GM18520 (cell line): ENCODE data around the gene DNASE1.

Experiments
- ATAC-seq: cut with Tn5 transposase; IDR thresholded peaks from one replicate; pipeline ENCODE4 v1.9.1; 2021; ENCODE audit not compliant: unreplicated experiment

The DNASE1 gene

DNA sequence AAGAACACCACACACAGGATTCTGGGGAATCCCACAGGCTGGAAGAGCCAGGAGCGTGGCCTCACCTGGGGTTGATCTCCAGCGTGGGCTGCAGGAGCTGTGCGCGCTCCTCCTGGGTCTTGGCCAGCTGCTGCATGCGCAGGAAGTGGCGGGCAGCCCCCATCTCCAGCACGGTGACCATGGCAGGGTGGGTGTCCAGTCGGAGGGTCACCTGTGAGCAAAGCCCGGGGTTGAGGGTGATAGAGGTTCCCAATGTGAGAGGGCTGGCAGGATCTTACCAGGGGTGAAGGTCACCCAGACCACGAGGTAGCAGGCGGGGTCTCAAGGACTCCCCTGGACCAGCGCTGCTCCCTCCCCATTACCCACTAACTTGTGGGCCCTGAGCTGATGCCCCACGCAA is 7.4 kb downstream of the DNASE1 start:
- ATAC-seq, result no peak

DNA sequence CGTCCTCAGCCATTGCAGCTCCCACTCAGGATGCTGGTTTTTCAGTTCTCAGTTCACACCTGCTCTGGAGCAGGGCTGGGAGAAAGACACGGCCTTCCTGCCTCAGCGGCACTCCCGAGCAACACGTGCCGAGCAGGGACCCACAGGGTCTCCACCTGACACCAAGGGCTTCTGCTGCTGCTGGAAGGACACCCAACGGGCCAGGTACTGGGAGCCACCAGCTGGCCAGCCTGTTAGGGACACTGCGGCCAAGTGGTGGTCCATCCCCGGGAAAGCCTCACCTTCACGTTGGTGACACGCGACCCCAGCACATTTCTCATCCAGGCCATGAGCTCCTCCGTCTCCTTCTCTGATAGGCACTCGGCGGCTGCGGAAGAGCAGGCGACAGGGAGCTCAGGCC is 8.1 kb downstream of the DNASE1 start:
- ATAC-seq, result no peak

DNA sequence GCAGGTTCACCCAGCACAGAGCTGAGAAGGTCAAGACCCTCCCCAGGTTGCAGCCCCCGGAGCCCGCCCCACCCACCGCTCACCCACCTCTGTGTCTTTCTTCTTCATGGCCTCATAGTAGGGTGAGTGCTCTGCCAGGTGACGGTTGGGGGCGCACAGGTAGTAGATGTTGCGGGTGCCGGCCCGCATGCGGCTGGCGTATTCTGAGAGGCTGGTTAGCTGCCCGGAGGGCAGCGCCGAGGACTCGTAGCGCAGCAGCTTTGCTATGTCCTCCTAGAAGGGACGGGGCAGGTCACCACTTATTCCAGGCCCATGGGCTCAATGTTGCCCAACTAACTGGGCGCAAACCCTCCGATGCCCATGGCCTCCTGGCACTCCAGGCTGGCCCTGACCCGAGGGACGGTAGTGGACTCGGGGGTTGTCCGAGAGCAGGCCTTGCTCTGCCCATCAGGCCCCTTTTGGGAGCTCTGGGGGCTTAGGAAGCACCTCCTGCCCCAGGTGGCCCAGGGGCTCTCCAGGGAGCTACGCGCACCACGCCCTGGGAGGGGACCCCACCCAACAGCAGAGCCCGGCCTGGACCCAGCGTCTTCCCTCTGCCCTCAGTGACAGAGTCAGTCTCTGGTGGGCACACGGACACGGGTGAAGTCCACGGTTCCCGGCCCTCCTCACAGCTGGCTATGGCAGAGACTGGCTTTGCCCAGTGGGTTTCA is 9.9 kb downstream of the DNASE1 start:
- ATAC-seq, result no peak

DNA sequence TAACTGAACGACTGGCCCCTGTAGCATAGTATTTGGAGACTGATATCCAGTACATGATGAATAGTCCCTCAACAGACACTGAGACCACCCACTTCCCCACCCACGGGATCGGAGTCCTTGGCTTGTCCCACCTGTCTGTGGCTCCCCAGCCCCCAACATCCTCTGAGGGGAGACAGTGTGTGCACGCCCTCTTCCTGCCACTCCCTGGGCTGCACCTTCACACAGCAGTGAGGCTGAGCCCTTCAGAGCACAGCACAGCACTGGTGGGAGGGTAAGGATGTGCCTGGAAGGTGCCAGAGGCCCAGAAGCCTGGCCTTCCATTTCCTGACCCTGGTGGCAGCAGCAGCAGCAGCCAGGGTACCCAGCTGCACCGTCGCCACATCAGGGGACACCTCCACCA is 11.0 kb downstream of the DNASE1 start:
- ATAC-seq, result no peak

DNA sequence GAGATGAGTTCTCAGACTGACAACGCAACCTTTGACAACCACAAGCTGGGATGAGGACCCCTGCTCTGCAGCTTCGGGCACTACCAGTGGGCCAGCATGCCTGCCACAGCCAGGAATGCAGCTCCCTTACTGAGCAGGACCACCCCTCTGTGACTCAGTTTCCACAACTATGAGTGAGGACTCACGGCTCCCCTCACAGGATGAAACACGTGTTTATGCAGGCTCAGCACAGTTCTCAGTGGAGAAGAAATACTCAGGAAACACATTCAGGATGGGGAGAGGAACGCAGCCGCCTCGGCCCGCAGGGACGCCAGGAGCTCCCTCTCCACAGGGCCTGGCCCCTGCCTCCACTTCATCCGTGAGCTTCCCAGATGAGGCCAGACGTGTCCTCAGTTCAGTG is 14.1 kb downstream of the DNASE1 start:
- no peak for ATAC-seq

DNA sequence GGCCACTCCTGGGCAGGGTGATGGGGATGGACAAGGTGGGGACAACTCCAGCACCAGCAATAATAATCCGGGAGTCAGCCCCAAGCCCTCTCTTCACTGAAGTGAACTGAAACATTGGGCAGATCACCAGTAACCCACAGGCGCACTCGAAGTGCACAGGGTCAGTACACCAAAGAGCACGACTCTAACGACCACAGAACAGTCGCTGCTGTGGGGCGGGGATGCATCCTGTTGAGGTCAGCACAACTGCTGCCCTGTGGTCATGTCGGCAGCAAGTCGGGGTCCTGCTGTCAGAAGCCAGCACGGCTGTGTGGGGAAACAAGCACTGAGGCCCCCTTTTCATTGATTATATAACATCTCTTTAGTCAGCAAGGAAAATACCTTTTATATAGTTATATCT is 14.6 kb downstream of the DNASE1 start:
- ATAC-seq, result no peak

GRCh38 chr16:3670711-3671110 is 16.2 kb downstream of the DNASE1 start:
- ATAC-seq, result no peak

GRCh38 chr16:3671424-3671823 is 16.9 kb downstream of the DNASE1 start:
- ATAC-seq, result no peak

GRCh38 chr16:3672571-3673041 is 18.1 kb downstream of the DNASE1 start:
- ATAC-seq, result no peak

GRCh38 chr16:3673201-3673600 is 18.7 kb downstream of the DNASE1 start:
- ATAC-seq, result no peak

DNA sequence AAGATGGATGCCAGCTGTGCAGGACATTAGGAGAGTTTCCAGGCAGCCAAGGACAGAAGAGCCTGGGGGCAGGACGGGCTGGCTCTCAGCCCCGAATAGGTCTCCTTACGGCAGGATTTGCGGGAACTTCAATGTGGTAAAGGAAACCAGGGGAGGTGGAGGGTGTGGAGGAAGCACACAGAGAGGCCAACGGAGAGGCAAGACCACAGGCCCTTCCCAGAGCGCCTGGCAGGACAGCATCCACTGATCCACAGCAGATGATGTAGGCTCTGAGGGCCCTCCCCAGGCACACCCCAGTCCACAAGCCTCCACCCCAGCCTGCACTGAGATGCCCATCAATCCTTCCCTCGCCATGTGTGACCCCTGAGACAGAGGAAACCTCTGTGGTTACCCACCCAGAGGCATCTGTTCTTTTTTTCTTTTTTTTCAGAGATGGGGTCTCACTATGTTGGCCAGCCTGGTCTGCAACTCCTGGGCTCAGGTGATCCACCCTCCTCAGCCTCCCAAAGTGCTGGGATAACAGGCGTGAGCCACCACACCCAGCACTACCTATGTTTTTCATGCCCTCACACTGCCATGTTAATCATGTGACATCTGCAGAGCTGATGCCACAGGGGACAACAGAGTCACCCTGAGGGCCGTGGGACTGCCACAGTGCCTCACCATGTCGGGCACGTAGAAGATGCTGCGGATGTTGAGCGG is 19.3 kb downstream of the DNASE1 start:
- ATAC-seq, result no peak

GRCh38 chr16:3674513-3675295 is 20.2 kb downstream of the DNASE1 start:
- ATAC-seq, result no peak

- ATAC-seq, result no peak
Measured at GRCh38 chr16:3675601-3676130, 21.2 kb downstream of the DNASE1 start.

- ATAC-seq, result no peak
Measured at GRCh38 chr16:3677994-3678393, 23.5 kb downstream of the DNASE1 start.

- ATAC-seq, result no peak
Measured at GRCh38 chr16:3681206-3681605, 26.7 kb downstream of the DNASE1 start.

GRCh38 chr16:3687021-3687420 is 32.5 kb downstream of the DNASE1 start:
- ATAC-seq, result no peak

- no peak for ATAC-seq
Measured at GRCh38 chr16:3687792-3688191, 33.3 kb downstream of the DNASE1 start.

GRCh38 chr16:3689731-3690130 is 35.2 kb downstream of the DNASE1 start:
- ATAC-seq, result no peak

GRCh38 chr16:3690470-3690928 is 36.0 kb downstream of the DNASE1 start:
- peak; percentile 80 for ATAC-seq

GRCh38 chr16:3690980-3691720 is 36.7 kb downstream of the DNASE1 start:
- no peak for ATAC-seq

- ATAC-seq, result no peak
Measured at GRCh38 chr16:3691761-3692160, 37.3 kb downstream of the DNASE1 start.
